T-helper 1 cell treated with Interleukin-12 subunit alpha and Interleukin-12 subunit beta and Interleukin-4 antibody, amounts not matched to agents 30 ng/mL and 1 ng/mL, for 36 hours (primary cell): ENCODE results near the gene SLC22A1. TPM values are rescaled to one million over a fixed set of nuclear protein-coding genes. Genes with fewer than 3 reads are reported as not detected.
"Not testable (repeated sequence)": the region's sequence is repeated elsewhere in the genome, so short reads cannot be mapped to it uniquely, and the experiment has no call there.

ENCODE experiments used
- intact Hi-C: fragments of 100-400 bp; cut with micrococcal nuclease; formaldehyde crosslinking; loops from one replicate; pipeline ENCODE4 v1.15.1; 2024
- total RNA-seq: library from RNA; stranded (reverse); gene quantifications from 2 replicates; pipeline ENCODE4 v1.2.3, GENCODE V29; 2022

Gene SLC22A1
- total RNA-seq, 1 donor from 2014 or later: 4.0 TPM

DNA sequence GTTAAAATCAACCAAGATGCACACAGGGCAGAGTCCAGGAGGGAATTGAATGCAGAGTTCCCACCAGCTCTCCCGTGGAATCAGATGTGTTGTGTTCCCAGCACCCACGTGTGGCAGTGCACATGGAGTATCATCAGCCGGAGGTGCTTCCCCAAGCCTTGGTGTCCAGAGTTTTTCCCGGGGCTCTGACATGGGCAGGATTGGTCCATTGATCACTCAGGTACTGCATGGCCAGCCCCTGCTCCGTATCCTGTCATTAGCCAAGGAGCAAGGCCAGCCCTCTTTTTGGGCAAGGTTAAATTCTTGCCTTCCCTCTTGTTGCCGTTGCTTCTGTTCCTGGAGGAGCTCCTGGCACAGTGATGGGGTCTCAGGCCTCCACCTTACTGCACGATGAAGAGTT lies 28.6 kb upstream of the SLC22A1 start:
- intact Hi-C loops: no loop called here

DNA sequence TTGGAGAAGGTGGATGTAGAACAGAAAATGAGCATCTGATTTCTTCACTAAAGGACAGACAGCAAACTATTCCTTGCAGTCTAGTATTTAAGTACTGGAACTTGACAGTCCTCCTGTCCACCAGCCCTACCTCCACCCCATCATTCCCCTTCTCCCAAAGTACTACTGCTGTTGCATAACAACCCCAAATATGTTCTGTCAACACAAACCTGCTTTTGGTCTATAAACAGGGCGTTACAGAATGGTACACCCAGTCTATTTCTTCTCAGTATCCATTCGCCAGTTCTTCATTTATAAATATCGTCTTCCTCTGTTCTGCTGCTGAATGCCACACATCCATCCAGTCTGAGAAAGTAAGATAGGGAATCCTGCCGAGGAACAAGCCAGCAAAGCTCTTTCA lies 27.7 kb upstream of the SLC22A1 start:
- intact Hi-C loops: no loop called here

DNA sequence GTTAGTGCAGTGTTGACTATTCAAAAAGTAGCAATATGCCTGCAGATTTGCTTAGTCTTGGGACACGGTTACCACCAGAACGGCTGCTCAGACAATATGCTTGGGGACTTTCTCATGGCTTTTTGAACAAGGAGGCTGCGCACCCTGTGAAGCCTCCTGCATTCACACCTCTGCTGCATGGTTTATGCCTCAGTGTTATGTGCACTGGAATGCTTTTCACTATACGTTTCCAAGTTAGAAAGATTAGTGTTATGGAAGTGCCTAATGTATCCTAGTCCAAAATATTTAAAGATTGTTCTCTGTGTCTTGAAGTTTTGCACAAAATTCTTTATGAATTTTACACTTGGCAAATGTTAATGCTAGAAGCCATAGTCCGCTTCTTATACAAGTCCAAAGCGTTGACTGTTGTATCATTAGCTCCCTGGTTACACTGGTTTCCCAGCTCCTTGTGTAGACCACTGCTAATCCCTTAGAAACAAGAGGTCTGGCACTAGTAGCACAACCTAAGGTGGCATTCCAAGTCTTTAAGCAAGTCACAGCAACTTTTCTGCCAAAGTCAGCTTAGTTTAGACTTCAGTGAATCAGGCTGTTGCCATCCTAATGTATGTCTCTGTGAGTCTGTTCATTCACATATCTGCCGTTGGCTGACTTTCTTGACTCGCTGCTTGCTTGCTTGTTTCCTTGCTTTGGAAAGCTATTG lies 26.3 kb upstream of the SLC22A1 start:
- intact Hi-C loops: no loop called here

DNA sequence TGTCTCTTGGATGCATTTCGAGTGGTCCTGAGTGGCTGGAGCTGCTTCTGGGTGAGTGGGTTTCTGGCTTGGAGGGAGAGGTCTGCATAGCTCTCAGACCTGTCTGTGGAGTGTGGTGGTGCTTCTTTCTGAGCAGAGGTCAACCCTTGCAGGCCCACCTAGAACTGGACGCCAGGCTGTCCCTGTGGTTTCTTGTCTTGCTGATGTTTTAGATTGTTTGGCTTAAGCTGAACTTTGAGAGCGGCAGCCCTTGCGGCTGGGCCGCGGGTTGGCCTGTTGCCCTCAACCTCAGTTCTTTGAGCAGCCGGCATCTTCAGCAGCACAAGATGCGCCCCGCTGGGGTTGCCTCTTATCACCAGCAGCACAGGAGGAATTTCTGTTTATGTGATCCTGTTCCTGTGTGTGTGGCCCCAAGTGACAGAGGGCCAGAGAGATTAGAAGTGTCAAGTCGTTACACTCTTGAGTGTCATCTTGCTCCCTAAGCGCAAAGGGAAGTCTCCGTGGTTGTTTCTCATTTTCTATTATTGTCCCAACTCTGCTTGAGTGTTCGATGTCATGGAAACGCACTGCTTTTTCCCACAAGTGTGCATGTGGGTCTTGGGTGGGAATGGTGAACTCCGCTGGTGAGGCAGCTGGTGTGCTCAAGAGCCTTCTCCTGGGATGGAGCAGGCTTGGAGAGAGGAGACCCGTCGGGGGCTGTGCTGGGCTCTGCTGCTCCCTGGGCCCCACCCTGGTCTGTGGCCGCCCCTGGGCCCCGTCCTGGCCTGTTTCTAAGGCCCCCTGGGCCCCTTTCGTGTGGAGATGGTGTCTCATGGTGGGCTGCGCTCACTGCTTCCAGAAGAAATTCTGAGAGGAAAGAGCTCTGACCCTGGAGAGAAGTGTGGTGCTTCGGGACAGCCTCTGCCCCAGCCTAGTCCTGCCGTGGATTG lies 20.1 kb upstream of the SLC22A1 start:
- intact Hi-C loops: no loop called here

DNA sequence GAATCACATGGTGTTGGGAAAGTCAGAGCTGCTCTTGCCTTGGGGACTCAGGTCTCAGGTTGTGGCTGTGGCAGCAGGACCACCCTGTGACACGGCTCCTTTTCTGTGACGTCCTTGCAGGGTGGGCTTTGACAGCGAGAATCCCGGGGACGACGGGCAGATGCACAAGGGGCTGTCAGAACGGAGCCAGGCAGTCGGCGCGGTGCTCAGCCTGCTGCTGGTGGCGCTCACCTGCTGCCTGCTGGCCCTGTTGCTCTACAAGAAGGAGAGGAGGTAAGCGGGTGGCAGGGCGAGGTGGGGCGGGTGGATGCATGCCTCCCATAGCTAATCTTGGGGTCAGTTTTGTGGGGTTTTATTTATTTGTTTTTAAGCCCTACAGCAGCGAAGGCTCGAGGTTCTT lies 19.2 kb upstream of the SLC22A1 start:
- intact Hi-C loops: no loop called here

DNA sequence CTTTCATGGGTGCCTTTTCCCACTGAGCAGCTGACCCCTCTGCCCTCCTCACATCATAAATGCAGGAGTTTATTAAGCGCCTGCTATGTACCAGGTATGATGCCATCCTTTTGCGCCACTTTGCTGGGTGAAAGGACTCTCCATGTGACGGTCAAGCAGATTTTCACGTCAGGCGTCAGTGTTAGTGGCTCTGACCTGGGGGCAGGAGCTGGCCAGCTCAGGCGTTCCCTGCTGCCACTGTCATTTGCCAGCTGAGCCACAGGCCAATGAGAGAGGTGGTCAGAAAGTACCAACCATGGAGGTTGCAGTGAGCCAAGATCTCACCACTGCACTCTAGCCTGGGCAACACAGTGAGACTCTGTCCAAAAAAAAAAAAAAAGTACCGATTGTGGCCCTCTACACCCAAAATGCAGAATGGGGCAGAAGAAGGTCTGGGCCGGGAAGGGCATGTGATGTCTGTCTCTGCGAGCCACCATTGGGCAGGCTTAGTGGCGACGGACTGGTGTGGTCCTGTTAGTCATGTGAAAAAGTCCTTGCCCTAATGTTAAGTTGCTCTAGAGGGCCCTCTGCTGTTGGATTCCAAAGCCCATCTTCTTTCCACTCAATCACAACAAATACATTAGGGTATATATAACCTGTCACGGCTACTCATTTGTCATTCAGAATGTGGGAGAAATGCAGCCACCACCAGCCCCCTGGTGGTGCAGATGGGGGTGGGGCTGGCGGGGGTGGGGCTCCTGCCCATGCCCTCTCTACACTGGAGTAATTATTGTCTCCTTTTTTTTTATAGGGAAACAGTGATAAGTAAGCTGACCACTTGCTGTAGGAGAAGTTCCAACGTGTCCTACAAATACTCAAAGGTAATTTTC lies 18.4 kb upstream of the SLC22A1 start:
- intact Hi-C loops: loop anchor here (1.0 kb wide), 5 partner anchors 240 to 565 kb away; partner anchors contain the start of genes ACAT2 and MRPL18

DNA sequence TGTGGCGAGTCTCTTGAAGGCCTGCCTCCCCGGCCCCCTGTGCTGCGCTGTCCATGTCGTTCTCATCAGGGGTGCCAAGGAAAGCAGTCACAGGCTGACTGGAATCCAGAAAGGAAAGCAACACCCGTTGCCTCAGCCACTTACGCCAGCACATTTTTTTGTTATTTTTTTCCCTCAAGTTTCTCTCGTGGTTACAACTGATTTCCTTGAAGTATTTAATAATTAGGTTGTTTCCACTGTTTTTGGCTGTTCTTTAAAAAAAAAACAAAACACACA lies 17.9 kb upstream of the SLC22A1 start:
- intact Hi-C loops: loop anchor here (1.0 kb wide), 5 partner anchors 240 to 565 kb away; partner anchors contain the start of genes ACAT2 and MRPL18

DNA sequence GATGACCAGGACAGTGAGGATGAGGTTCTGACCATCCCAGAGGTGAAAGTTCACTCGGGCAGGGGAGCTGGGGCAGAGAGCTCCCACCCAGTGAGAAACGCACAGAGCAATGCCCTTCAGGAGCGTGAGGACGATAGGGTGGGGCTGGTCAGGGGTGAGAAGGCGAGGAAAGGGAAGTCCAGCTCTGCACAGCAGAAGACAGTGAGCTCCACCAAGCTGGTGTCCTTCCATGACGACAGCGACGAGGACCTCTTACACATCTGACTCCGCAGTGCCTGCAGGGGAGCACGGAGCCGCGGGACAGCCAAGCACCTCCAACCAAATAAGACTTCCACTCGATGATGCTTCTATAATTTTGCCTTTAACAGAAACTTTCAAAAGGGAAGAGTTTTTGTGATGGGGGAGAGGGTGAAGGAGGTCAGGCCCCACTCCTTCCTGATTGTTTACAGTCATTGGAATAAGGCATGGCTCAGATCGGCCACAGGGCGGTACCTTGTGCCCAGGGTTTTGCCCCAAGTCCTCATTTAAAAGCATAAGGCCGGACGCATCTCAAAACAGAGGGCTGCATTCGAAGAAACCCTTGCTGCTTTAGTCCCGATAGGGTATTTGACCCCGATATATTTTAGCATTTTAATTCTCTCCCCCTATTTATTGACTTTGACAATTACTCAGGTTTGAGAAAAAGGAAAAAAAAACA lies 16.6 kb upstream of the SLC22A1 start:
- intact Hi-C loops: no loop called here

DNA sequence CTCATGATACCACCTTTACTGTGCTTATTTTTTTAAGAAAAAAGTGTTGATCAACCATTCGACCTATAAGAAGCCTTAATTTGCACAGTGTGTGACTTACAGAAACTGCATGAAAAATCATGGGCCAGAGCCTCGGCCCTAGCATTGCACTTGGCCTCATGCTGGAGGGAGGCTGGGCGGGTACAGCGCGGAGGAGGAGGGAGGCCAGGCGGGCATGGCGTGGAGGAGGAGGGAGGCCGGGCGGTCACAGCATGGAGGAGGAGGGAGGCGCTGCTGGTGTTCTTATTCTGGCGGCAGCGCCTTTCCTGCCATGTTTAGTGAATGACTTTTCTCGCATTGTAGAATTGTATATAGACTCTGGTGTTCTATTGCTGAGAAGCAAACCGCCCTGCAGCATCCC lies 15.6 kb upstream of the SLC22A1 start:
- intact Hi-C loops: no loop called here

DNA sequence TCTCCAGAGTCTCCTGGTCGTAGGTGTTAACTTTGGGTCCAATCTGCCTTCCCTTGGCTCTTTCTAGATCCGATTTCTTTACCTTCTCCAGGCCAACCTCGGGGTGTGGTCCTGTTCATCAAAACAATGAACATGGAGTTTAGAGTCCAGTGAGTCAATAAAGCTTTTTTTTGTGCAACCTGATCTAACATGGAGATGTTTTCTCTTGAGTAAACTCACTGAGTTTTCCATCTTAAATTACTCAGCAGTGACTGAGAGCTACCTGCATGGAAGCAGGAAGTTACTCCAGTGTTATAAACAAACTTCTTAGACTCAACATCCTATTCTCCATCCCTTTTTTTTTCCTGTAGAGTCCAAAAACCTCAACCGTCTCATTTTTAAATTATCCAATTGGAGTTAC lies 14.9 kb upstream of the SLC22A1 start:
- intact Hi-C loops: no loop called here

DNA sequence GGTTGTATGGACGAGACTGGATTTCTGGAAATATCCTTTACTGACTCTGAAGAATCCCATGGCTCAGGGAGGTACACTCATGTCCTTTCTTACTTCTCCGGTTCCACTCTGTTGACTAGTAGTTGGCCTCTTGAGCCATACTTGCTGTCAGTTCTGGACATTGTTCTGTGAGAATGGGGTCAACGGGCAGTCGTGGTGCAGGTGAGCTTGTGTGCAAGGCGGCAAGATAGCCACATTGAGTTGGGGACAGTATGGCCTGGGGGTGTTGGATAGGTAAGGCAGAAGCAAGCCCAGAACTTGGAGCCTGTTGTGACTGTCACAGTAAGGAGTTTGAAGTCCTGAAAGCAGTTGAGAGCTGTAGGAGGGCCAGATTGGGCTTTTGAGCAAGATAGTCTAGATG lies 13.5 kb upstream of the SLC22A1 start:
- intact Hi-C loops: no loop called here

DNA sequence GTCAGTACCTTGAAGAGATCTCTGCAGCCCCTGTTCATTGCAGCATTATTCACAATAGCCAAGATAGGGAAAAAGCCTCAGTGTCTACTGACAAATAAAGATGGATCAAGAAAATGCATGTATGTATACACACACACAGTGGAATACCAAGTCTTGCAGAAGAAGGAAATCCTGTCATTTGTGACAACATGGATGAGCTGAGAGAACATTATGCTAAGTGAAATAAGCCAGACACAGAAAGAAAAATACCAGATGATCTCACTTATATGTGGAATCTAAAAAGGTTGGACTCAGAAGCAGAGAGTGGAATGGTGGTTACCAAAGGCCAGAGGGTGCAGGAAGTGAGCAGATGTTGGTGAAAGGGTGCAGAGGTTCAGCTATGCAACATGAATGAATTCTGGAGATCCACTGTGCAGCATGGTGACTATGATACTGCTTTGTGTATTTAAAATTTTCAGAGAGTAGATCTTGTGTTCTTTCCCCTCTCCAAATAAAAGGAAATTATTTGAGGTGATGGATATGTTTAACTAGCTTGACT lies 11.0 kb upstream of the SLC22A1 start:
- intact Hi-C loops: no loop called here

DNA sequence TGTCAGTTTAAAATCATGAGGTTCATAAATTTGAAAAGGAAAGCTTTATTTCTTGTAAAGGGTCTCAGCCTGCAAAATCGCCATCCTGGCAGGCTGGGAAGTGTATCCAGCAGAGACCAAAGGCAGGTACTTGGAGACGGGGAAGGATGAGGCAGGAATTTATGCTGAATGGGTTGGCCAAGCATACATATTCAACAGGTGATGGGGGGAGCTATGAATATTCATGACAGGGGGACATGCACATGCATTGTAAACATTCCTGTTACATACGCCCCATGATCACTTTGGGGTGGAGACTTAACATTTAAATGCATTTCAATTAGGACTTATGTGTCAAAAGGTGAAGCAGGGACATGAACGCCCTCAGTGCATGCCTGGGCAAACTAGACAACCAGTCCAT lies 9.8 kb upstream of the SLC22A1 start:
- intact Hi-C loops: no loop called here

DNA sequence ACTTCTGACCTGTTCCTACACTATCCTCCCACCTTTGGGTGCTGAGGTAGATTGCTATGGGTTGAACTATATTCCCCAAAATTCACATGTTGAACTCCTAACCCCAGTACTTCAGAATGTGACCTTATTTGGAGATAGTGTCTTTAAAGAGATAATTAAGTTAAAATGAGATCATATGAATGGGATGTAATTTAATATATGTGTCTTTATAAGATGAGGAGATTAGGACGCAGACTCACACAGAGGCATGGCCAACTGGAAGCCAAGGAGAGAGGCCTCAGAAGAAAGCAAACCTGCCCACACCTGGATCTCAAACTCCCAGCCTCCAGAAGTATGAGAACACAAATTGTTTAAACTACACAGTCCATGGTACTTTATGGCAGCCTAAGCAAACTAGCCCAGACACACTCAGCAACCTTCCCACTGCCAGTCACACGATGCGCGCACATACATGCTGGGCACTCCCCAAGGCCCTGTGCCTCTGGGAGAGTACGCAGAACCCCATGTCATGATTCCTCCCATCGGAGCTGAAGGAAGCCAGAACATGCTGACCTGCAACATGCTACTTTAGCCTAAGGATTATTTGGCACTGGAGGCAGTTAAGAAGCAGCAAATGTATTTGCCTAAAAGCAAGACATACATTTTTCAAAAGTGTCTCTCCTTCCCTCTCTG lies 8.9 kb upstream of the SLC22A1 start:
- intact Hi-C loops: no loop called here

DNA sequence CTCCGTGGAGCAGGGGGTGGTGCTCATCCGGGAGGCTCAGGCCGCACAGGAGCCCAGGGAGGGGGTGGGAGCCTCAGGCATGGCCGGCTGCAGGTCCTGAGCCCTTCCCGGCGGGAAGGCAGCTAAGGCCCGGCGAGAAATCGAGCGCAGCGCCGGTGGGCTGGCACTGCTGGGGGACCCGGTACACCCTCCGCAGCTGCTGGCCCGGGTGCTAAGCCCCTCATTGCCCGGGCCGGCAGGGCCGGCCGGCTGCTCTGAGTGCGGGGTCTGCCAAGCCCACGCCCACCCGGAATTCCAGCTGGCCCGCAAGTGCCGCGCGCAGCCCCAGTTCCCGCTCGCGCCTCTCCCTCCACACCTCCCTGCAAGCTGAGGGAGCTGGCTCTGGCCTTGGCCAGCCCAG lies 7.1 kb upstream of the SLC22A1 start:
- intact Hi-C loops: not testable (repeated sequence)

DNA sequence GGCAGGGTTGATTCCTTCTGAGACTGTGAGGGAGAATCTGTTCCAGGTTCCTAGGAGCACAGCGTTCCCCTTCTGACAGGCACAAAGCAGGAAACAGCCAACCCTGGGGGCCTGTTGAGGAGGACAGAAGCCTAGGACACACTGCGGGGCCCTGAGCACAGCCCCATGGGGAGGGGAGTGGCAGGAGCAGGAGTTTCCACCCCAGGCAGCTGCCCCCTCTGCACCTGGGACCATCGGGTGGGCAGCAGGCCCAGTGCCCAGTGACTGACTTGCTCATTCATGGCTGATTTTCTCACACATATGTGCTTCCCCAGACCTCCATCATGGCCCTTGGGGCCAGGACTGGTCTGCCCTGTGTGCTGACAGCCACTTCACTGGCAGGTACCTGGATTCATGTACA lies 6.2 kb upstream of the SLC22A1 start:
- intact Hi-C loops: no loop called here

DNA sequence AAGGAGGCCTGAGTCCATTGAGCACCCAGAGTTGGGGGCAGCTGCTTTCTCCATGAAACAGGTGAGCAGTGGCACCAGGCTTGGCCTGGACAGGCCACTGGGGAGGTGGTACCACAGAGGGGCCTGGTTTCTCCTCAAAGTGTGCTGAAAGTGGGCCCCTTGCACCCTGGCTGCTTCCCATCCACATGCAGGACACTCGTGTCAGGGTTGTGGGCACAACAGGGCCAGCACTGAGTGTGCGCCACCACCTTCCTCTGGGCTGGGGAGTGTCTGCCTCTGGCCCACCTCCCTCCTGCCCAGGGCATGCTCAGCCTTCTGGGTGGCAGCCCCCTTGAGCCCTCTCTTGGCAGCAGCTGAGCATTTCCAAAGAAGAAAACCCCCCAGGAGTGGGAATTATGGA lies 5.2 kb upstream of the SLC22A1 start:
- intact Hi-C loops: no loop called here

DNA sequence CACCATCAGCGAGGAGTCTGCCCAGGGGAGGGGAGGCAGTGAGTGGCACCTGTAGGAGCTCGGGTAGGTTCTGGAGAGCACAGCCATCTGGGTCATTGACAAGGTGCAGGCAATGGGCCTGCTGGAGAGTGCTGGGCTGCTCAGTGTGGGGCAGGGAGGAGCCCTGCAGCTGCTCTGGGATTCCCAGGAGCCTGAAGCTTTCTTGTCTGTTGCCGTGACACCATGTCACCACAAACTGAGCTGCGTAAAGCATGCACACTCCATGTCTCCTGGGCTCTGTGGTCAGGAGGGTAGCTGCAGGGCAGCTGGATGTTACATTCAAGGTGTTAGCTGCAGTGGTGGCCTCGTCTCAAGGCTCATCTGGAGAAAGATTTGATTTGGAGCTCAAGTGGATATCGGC lies 4.5 kb upstream of the SLC22A1 start:
- intact Hi-C loops: no loop called here

DNA sequence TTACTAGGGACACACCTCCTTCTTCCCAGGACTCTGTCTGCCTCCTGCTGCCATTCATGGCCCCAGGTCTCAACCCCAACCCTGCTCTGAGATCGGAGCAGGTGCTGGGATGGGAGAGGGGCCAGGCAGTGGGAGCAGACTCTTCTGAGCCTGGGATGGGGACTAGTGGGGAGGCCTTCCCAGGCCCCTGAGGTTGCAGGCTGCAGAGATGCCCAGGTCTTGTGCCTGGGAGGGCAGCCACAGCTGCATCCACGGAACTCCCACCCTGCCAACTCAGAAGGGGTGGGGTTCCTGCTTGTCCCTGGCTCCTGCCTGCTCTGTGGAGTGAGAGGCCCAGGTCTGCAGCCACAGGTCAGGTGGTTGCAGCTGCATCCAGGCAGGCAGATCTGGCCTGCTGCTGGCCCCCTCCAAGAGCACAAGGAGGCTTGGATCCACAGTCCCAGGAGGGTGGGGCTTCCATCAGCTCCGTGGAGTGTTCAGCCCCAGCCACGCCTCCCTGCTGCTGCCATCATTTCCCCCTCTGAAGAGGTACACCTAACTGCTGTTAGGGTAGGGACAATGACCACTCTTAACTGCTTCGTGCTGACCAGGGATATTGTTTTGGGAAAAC lies 2.9 kb upstream of the SLC22A1 start:
- intact Hi-C loops: no loop called here

DNA sequence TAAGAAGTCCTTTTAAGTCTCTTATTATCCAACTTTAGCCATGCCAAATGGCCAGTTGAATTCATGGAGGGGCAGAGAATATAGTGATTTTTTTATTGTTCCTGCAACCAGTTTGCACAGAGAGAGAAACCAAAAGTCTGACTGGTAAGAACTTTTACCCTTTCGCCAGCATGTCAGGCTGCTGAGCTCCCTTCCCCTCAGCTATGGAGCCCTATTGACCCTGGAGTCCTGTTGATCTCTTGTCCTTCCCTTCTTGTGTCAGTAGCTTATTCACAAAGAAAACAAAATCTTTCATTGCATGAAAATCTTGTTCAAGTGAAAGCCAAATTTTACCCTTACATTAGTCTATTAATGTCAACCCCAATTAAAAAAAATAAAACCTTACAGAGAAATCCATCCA lies 1.5 kb upstream of the SLC22A1 start:
- intact Hi-C loops: no loop called here
